Testis (tissue), 3 donors: ENCODE data around the gene SNX1. TPM values are rescaled to one million over a fixed set of nuclear protein-coding genes. Genes with fewer than 3 reads are reported as not detected.

ENCODE experiments used
- DNase-seq: peaks from one replicate; pipeline ENCODE4 v3.0.0-alpha.2; 2019
- H3K27ac ChIP-seq, 2 donors: fragments of 200-600 bp; sonication (generic); one replicate each; pipeline ENCODE4 v1.5.1; 2019
- H3K27me3 ChIP-seq: fragments of 200-600 bp; sonication (generic); one replicate; pipeline ENCODE4 v1.5.1; 2019
- H3K36me3 ChIP-seq: fragments of 200-600 bp; sonication (generic); one replicate; pipeline ENCODE4 v1.5.1; 2017; ENCODE audit warnings: low read depth; ENCODE audit errors: missing control alignments
- H3K4me1 ChIP-seq: fragments of 200-600 bp; sonication (generic); one replicate; pipeline ENCODE4 v1.5.1; 2019
- H3K4me3 ChIP-seq, 2 donors: fragments of 200-600 bp; sonication (generic); one replicate each; pipeline ENCODE4 v1.5.1; 2017 to 2019
- H3K9me3 ChIP-seq: fragments of 200-600 bp; sonication (generic); one replicate; pipeline ENCODE4 v1.5.1; 2017
- POLR2A ChIP-seq: fragments of 450-650 bp; IDR thresholded peaks from one replicate; pipeline ENCODE4 v1.6.1; 2017; ENCODE audit warnings: antibody characterized with exemption, mild to moderate bottlenecking, moderate library complexity
- WGBS, 2 donors: methylation state at CpG; one replicate each; pipeline ENCODE4 v1.1.5; 2018; 5-methylcytosine and 5-hydroxymethylcytosine counted together
- intact Hi-C: fragments of 100-400 bp; cut with DNase I; formaldehyde crosslinking; loops from one replicate; pipeline ENCODE4 v1.15.1; 2023; ENCODE audit warnings: low total_unique reads
- polyA plus RNA-seq: library from polyadenylated mRNA; stranded (reverse); fragments of 350-450 nt; fragmentation: Illumina TruSeq; extraction: RNeasy Lipid Tissue Mini Kit (QIAGEN cat#74804); gene quantifications from one replicate; pipeline ENCODE4 v1.2.3, GENCODE V29; 2014; ENCODE audit warnings: low read depth, low replicate concordance; ENCODE audit not compliant: insufficient read depth
- total RNA-seq, 2 donors: library from RNA; depleted of rRNA; stranded (reverse); fragments of >200 nt; gene quantifications; one replicate each; pipeline ENCODE4 v1.2.3, GENCODE V29; 2016
- TF ChIP-seq, protein P1 (sequence below), 3 experiments: fragments of 450-650 bp in 2 of 3; fragments of 200-600 bp in 1 of 3; sonication (generic) in 1 of 3; IDR thresholded peaks; one replicate each; pipeline ENCODE4 v1.5.1; 2016 to 2019; ENCODE audit warnings: antibody characterized with exemption in 3 of 3, mild to moderate bottlenecking in 2 of 3, moderate library complexity in 1 of 3

SNX1 gene
- total and polyA plus RNA-seq, 3 donors from 2014 or later: 79.1 to 93.1 (median 86.0) TPM

DNA sequence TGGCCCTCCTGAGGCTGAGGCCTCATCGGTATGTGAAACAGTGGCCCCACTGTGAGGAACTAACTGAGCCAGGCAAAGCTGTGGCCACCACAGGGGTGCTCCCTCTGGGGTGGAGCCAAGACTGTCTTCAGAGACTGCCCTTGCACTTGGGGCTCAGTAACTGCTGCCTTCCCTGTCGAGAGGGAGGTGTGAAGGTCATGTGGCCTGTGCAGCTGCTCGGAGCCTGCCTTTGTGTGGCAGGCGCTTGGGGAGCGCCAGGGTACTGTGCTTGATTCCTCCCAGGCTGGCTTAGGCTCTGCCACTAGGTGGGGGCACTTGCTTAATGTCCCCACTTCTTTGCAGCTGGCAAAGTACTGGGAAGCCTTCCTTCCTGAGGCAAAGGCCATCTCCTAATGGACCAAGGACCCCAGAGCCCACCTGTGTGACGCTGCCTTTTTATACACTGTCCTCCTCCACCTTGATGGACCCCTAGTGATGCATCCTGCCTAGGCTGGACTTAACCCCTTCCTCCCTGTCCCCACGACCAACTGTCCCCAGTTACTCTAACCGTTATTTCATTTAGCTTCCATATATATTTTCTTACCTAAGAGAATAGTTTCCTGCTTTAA is 41.5 kb downstream of the SNX1 start:
- TF ChIP-seq, protein P1, sequence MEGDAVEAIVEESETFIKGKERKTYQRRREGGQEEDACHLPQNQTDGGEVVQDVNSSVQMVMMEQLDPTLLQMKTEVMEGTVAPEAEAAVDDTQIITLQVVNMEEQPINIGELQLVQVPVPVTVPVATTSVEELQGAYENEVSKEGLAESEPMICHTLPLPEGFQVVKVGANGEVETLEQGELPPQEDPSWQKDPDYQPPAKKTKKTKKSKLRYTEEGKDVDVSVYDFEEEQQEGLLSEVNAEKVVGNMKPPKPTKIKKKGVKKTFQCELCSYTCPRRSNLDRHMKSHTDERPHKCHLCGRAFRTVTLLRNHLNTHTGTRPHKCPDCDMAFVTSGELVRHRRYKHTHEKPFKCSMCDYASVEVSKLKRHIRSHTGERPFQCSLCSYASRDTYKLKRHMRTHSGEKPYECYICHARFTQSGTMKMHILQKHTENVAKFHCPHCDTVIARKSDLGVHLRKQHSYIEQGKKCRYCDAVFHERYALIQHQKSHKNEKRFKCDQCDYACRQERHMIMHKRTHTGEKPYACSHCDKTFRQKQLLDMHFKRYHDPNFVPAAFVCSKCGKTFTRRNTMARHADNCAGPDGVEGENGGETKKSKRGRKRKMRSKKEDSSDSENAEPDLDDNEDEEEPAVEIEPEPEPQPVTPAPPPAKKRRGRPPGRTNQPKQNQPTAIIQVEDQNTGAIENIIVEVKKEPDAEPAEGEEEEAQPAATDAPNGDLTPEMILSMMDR (IDR thresholded peaks at IDR 0.05): no peak
- TF ChIP-seq POLR2A: no peak
- Histone ChIP-seq H3K4me1 (peaks cover 8% of the 10 kb centered on the region), H3K4me3 (no peak overlapping the region), H3K27ac (no peak overlapping the region), H3K36me3 (no peaks in the 10 kb centered on the region), H3K27me3 (no peaks in the 10 kb centered on the region), H3K9me3 (no peaks in the 10 kb centered on the region)
- intact Hi-C loops: no loop called here
- DNase-seq: no peak
- WGBS, 2 donors: 71 to 83% methylated on average over 7 of the region's 8 CpGs

DNA sequence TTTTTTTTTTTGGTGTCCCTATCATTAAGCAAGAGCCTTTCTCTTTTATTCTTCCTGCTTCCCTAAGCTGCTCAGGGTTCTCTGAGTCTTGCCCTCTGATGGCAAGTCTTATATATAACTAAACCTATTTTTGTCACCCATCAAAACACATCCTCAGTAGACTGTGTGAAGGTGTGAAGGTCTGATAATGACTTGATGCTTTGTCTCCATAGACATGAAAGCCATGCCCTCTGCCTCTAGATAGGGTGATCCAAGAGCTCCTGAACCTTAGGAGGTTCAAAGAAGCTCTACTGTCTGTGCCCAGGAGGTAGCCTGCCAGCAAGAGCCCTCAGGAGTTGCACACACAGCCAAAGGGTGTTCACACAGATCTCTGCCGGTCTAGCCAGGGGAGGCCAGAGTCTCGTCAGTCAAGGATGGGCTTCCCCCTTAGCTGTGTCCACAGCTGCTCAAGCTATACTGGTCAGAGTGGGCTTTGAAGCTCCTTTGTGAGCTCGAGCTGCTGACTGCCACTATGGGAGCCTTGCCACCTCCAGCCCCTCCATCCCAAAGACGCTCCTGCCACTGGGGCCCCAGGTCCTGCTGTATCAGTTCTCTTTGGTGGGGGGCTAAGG is 42.7 kb downstream of the SNX1 start:
- no peak overlapping the region for H3K4me3 ChIP-seq
- no peak for TF ChIP-seq POLR2A
- TF ChIP-seq, protein P1 (IDR thresholded peaks at IDR 0.05): no peak
- H3K27me3 ChIP-seq: no peaks in the 10 kb centered on the region
- no peak overlapping the region for H3K27ac ChIP-seq
- peaks cover 8% of the 10 kb centered on the region for H3K4me1 ChIP-seq
- H3K36me3 ChIP-seq: no peaks in the 10 kb centered on the region
- no peaks in the 10 kb centered on the region for H3K9me3 ChIP-seq
- intact Hi-C loops: no loop called here
- peak; percentile 5 for DNase-seq
- WGBS, 2 donors: 90 to 96% methylated on average over 3 to 4 of the region's 4 CpGs

DNA sequence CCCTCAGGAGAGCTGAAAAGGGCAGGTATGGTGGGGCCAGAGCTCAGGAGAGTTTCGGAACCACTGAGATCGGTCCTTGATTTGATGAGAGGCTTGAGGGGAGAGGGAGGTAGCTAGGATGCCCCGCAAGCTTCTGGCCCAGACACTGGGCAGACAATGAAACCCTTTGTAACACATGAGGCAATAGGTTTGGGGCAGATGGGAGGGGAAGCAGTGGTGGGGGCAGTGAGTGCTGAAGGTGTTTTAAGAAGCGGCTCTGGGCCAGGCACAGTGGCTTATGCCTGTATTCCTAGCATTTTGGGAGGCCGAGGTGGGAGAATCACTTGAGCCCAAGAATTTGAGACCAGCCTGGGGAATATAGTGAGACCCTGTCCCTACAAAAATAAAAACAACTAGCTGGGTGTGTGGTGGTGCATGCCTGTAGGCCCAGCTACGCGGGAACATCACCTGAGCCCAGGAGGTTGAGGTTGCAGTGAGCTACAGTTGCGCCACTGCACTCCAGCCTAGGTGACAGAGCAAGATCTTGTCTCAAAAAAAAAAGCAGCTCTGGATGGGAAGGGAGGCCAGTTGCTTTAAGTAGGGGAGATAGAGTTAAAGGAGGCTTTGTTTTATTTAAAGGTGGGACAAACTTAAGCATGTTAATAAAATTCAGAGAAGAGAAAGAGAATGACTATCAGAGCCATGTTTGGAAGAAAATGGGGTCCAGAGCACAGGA is 46.2 kb downstream of the SNX1 start:
- H3K4me1 ChIP-seq: no peaks in the 10 kb centered on the region
- DNase-seq: no peak
- intact Hi-C loops: no loop called here
- no peak overlapping the region for H3K27ac ChIP-seq
- no peaks in the 10 kb centered on the region for H3K9me3 ChIP-seq
- no peak overlapping the region for H3K4me3 ChIP-seq
- no peaks in the 10 kb centered on the region for H3K36me3 ChIP-seq
- TF ChIP-seq, protein P1 (IDR thresholded peaks at IDR 0.05): no peak
- no peak for TF ChIP-seq POLR2A
- no peaks in the 10 kb centered on the region for H3K27me3 ChIP-seq
- WGBS, 2 donors: 94 to 95% methylated on average over 8 of the region's 8 CpGs

DNA sequence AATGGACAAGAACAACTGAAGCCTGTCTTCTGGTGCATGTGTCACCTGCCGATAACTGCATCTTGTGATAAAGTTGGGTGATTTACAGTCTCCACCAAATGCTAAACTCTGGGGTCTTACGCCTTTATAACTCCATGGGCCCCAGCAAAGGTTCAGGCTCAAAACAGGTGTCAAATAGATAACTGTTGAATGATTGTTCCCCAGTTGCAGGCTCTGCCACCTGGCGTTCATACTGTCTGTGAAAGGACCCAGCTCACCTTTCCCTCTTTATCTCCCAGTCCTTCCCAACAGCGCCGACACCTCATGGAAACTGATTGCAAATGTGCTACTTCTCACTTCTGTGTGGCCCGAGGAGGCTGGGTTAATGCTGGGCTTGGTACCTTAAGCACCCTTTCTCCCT is 47.5 kb downstream of the SNX1 start:
- Histone ChIP-seq H3K27ac (no peak overlapping the region), H3K4me3 (no peak overlapping the region), H3K9me3 (no peaks in the 10 kb centered on the region), H3K27me3 (no peaks in the 10 kb centered on the region), H3K36me3 (no peaks in the 10 kb centered on the region), H3K4me1 (no peaks in the 10 kb centered on the region)
- 81 to 86% methylated on average over 6 of the region's 6 CpGs for WGBS, 2 donors
- intact Hi-C loops: no loop called here
- DNase-seq: peak; percentile 9
- TF ChIP-seq, protein P1 (IDR thresholded peaks at IDR 0.05): no peak
- TF ChIP-seq POLR2A: no peak
